HL-60 (cell line): ENCODE data around the gene DHRS13.

Experiments used
- POLR2AphosphoS5 ChIP-seq: IDR thresholded peaks from 2 replicates; pipeline ENCODE4 v1.6.1; 2012; ENCODE audit warnings: low read depth
- TF ChIP-seq, protein P1 (sequence below): IDR thresholded peaks from one replicate; pipeline ENCODE4 v1.5.1; 2011; ENCODE audit warnings: low read length, control low read depth, inconsistent platforms; ENCODE audit not compliant: insufficient read depth

DNA sequence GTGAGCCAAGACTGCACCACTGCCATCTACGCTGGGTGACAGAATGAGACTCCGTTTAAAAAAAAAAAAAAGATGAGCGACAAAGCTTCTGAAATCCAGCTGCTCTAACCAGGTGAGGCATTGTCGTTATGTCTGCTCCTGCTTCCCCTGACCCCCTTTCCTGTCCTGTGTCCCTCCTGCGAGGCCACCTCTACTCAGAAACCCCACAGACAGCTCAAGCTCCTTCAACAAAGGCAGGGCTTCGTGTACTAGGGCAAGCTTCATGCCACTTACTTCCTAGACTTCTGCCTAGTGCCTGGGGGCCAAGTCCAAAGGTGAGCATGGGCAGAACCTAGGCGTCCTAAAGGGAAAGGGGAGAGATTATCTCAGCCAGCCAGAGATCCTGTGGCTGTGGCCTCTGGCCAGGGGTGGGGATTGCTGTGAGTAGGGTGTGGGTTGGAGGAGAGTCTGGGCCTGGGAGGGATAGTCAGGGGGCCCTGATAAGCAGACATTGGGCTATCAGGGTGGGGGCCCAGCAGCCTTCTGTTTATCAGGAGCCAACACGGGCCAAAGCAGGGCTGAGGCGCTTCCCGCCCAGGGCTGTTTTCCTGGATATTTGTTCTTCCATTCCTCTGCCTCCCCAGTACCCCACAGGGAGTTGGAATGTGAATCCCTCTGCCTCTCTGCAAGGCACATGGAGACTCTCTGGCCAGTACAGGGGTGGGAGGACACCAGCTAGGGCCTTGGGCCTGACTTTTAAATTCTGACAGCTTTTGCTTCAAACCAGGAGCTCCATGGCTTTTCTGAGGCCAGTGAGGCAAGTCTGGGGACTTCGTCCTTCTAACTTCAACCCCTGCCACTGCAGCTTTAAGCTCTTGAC lies 37.7 kb downstream of the DHRS13 start:
- no peak for TF ChIP-seq POLR2AphosphoS5
- TF ChIP-seq, protein P1, sequence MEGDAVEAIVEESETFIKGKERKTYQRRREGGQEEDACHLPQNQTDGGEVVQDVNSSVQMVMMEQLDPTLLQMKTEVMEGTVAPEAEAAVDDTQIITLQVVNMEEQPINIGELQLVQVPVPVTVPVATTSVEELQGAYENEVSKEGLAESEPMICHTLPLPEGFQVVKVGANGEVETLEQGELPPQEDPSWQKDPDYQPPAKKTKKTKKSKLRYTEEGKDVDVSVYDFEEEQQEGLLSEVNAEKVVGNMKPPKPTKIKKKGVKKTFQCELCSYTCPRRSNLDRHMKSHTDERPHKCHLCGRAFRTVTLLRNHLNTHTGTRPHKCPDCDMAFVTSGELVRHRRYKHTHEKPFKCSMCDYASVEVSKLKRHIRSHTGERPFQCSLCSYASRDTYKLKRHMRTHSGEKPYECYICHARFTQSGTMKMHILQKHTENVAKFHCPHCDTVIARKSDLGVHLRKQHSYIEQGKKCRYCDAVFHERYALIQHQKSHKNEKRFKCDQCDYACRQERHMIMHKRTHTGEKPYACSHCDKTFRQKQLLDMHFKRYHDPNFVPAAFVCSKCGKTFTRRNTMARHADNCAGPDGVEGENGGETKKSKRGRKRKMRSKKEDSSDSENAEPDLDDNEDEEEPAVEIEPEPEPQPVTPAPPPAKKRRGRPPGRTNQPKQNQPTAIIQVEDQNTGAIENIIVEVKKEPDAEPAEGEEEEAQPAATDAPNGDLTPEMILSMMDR, result no peak
